OCI-LY7 (cell line): ENCODE data around the gene VWC2L. TPM values are rescaled to one million over a fixed set of nuclear protein-coding genes. Genes with fewer than 3 reads are reported as not detected.

Experiments used
- BruUV-seq: library from RNA; stranded (reverse); fragments of 400-500 nt; replicated peaks from 2 replicates; lab custom pipeline; 2021; lab: Mats Ljungman, UMichigan
- CTCF ChIA-PET: fragments of 300-600 bp; sonication (Branson Sonifier 250); formaldehyde crosslinking; loops from one replicate; lab custom pipeline; 2022; ENCODE audit warnings: antibody characterized with exemption; ENCODE audit not compliant: unreplicated experiment; lab: Charles Lee
- POLR2A ChIA-PET: fragments of 300-600 bp; sonication (Branson Sonifier 250); formaldehyde crosslinking; loops from one replicate; lab custom pipeline; 2022; ENCODE audit warnings: antibody characterized with exemption; lab: Charles Lee
- DNase-seq: peaks from one replicate; pipeline ENCODE4 v3.0.0-alpha.2; 2015; ENCODE audit warnings: low spot score
- H2AFZ ChIP-seq: fragments of 200-600 bp; sonication (generic), shearing (Covaris generic); 2 replicates; pipeline ENCODE4 v1.6.1; 2014; ENCODE audit warnings: mild to moderate bottlenecking, antibody characterized with exemption, low read length, moderate library complexity
- H3K27ac ChIP-seq: fragments of 200-600 bp; sonication (generic); 2 replicates; pipeline ENCODE4 v1.5.1; 2014; ENCODE audit warnings: mixed run types, low read depth, mild to moderate bottlenecking, moderate library complexity, low read length, inconsistent platforms; ENCODE audit not compliant: poor library complexity, severe bottlenecking
- H3K36me3 ChIP-seq: fragments of 200-600 bp; sonication (generic); 2 replicates; pipeline ENCODE4 v1.6.1; 2014; ENCODE audit warnings: mild to moderate bottlenecking, antibody characterized with exemption, low read length, moderate library complexity, mixed read lengths; ENCODE audit not compliant: insufficient read depth
- H3K4me1 ChIP-seq: fragments of 200-600 bp; sonication (generic); 2 replicates; pipeline ENCODE4 v1.5.1; 2014; ENCODE audit warnings: mild to moderate bottlenecking, low read length; ENCODE audit not compliant: insufficient read depth, poor library complexity, severe bottlenecking
- H3K4me2 ChIP-seq: fragments of 200-600 bp; sonication (generic); 2 replicates; pipeline ENCODE4 v1.6.1; 2014; ENCODE audit warnings: mild to moderate bottlenecking, low read length
- H3K4me3 ChIP-seq: fragments of 200-600 bp; sonication (generic); 2 replicates; pipeline ENCODE4 v1.5.1; 2014; ENCODE audit warnings: mild to moderate bottlenecking, low read depth, low read length; ENCODE audit not compliant: poor library complexity, severe bottlenecking
- H3K79me2 ChIP-seq: fragments of 200-600 bp; sonication (generic); 2 replicates; pipeline ENCODE4 v1.6.1; 2016; ENCODE audit warnings: low read depth, mild to moderate bottlenecking, low read length, moderate library complexity, mixed read lengths; ENCODE audit not compliant: insufficient read depth
- H3K9me2 ChIP-seq: fragments of 200-600 bp; sonication (generic); 2 replicates; pipeline ENCODE4 v1.6.1; 2016; ENCODE audit warnings: mild to moderate bottlenecking, low read length, mixed read lengths; ENCODE audit not compliant: insufficient read depth
- H3K9me3 ChIP-seq: fragments of 200-600 bp; sonication (generic); 2 replicates; pipeline ENCODE4 v1.6.1; 2014; ENCODE audit warnings: mild to moderate bottlenecking, mixed run types, low read length, mixed read lengths
- H4K20me1 ChIP-seq: fragments of 200-600 bp; sonication (generic); 2 replicates; pipeline ENCODE4 v1.6.1; 2014; ENCODE audit warnings: mild to moderate bottlenecking, antibody characterized with exemption, low read length, moderate library complexity, mixed read lengths; ENCODE audit not compliant: insufficient read depth
- EZH2phosphoT487 ChIP-seq: fragments of 200-600 bp; sonication (generic); IDR thresholded peaks from 2 replicates; pipeline ENCODE4 v1.6.1; 2018; ENCODE audit warnings: low read depth, borderline replicate concordance, mild to moderate bottlenecking, mixed run types, antibody characterized with exemption, low read length, moderate library complexity, mixed read lengths
- intact Hi-C: fragments of 100-400 bp; cut with micrococcal nuclease; formaldehyde crosslinking; loops from one replicate; pipeline ENCODE4 v1.10.0; 2022; ENCODE audit not compliant: unreplicated experiment
- total RNA-seq, 2 experiments: library from RNA; depleted of rRNA in 1 of 2; stranded (reverse); fragments of >200 nt in 1 of 2; shearing (Covaris generic) in 1 of 2; gene quantifications; 2 replicates each; pipeline ENCODE4 v1.2.3, GENCODE V29; 2014 to 2022
- TF ChIP-seq, protein P1 (sequence below): fragments of 200-600 bp; sonication (generic); conservative IDR thresholded peaks from 2 replicates; pipeline ENCODE4 v1.5.1; 2014; ENCODE audit warnings: mild to moderate bottlenecking, antibody characterized with exemption, low read length, moderate library complexity, mixed read lengths

Gene VWC2L
- total RNA-seq, 2 experiments from 2014 or later: not detected

DNA sequence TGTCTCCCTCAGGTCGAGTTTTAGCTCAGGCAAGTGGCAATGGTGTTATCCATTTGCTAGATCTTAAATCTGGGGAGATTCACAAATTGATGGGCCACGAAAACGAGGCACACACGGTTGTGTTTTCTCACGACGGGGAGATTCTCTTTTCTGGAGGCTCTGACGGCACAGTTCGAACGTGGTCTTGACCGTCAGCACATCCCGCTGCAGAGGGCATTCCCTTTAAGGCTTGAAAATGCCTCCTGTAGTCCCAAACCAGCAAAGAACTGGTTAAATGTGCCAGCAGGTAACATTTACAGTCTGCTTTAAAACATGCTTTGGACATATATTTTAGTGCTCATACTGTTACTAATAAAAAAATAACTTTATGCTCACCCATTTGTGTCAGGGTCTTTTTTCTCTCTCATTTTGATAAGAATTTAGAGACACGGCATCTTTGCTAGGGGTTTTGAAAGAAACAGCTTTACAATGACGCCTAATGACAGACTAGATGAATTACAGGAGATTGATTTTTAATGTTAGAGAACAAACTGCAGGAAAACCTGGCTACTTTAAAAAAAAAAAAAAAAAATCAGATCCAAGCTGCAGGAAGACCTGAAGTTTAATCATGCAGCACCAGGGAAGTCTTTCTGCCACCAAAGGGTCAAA is 602 bp upstream of the VWC2L start:
- H3K4me1 ChIP-seq: no peaks in the 10 kb centered on the region
- no peaks in the 10 kb centered on the region for H3K36me3 ChIP-seq
- H3K79me2 ChIP-seq: no peaks in the 10 kb centered on the region
- no peaks in the 10 kb centered on the region for H3K9me2 ChIP-seq
- H3K4me3 ChIP-seq: no peak overlapping the region
- no peak for DNase-seq
- BruUV-seq: no TSS peak
- TF ChIP-seq EZH2phosphoT487: no peak
- no peak overlapping the region for H3K27ac ChIP-seq
- no peaks in the 10 kb centered on the region for H4K20me1 ChIP-seq
- H3K9me3 ChIP-seq: no peaks in the 10 kb centered on the region
- intact Hi-C loops: no loop called here
- no peak overlapping the region for H2AFZ ChIP-seq
- no peak overlapping the region for H3K4me2 ChIP-seq
- ChIA-PET POLR2A (interaction anchor here (0.6 kb wide), 2 partner anchors 74 to 507 kb away, joined by 3 to 4 read pairs; no protein-coding TSS in a partner anchor), CTCF (interaction anchor here (0.6 kb wide), 1 partner anchor 264 kb away, joined by 4 read pairs; no protein-coding TSS in a partner anchor)

DNA sequence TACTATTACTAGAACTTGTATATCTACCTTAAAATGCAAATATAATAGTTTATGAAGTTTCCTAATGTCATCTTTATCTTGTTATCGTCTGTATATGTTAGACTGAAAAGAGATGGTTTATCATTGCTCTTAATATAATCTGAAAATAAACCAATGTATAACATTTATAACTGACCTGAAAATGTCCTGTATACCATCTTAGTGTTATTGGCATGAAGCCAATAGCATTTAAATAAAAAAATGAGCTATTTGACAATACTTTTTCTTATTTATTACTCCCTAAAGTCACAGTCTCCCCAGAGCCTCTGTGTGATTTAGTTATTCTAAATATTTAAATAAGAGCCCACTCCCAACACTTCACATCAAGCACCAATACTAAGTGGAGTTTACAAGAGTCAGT is 1.8 kb downstream of the VWC2L start:
- no peak overlapping the region for H3K4me3 ChIP-seq
- H3K36me3 ChIP-seq: no peaks in the 10 kb centered on the region
- H3K9me2 ChIP-seq: no peaks in the 10 kb centered on the region
- ChIA-PET CTCF (no interaction called here), POLR2A (interaction anchor here (0.5 to 1.4 kb wide), 3 partner anchors 13 to 402 kb away, joined by 3 to 5 read pairs (median 3); no protein-coding TSS in a partner anchor)
- no peak for DNase-seq
- no peaks in the 10 kb centered on the region for H3K9me3 ChIP-seq
- BruUV-seq: no TSS peak
- no peaks in the 10 kb centered on the region for H3K4me1 ChIP-seq
- H3K79me2 ChIP-seq: no peaks in the 10 kb centered on the region
- intact Hi-C loops: no loop called here
- TF ChIP-seq, protein P1, sequence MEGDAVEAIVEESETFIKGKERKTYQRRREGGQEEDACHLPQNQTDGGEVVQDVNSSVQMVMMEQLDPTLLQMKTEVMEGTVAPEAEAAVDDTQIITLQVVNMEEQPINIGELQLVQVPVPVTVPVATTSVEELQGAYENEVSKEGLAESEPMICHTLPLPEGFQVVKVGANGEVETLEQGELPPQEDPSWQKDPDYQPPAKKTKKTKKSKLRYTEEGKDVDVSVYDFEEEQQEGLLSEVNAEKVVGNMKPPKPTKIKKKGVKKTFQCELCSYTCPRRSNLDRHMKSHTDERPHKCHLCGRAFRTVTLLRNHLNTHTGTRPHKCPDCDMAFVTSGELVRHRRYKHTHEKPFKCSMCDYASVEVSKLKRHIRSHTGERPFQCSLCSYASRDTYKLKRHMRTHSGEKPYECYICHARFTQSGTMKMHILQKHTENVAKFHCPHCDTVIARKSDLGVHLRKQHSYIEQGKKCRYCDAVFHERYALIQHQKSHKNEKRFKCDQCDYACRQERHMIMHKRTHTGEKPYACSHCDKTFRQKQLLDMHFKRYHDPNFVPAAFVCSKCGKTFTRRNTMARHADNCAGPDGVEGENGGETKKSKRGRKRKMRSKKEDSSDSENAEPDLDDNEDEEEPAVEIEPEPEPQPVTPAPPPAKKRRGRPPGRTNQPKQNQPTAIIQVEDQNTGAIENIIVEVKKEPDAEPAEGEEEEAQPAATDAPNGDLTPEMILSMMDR: no peak
- TF ChIP-seq EZH2phosphoT487: no peak
- no peak overlapping the region for H3K27ac ChIP-seq
- H2AFZ ChIP-seq: no peak overlapping the region
- H3K4me2 ChIP-seq: no peak overlapping the region
- H4K20me1 ChIP-seq: no peaks in the 10 kb centered on the region

DNA sequence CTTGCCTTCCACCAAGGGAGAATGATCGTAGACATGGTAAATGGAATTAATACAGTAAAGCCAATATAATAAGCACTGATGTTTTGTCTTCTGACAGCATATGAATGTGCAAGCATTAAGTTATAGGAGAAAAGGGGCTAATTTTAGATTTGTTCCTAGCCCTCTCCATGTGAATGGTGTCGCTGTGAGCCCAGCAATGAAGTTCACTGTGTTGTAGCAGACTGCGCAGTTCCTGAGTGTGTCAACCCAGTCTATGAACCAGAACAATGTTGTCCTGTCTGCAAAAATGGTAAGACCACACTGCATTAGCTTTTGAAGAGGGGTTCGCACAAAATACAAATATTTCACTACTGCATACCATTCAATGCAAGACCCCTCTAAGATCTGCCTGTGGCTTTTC is 25.6 kb downstream of the VWC2L start:
- H3K4me3 ChIP-seq: no peak overlapping the region
- no peaks in the 10 kb centered on the region for H3K9me3 ChIP-seq
- H3K79me2 ChIP-seq: no peaks in the 10 kb centered on the region
- ChIA-PET POLR2A (no interaction called here), CTCF (no interaction called here)
- H3K9me2 ChIP-seq: no peaks in the 10 kb centered on the region
- BruUV-seq: no TSS peak
- no peak overlapping the region for H3K27ac ChIP-seq
- intact Hi-C loops: no loop called here
- H4K20me1 ChIP-seq: no peaks in the 10 kb centered on the region
- H2AFZ ChIP-seq: no peak overlapping the region
- no peaks in the 10 kb centered on the region for H3K4me1 ChIP-seq
- H3K36me3 ChIP-seq: no peaks in the 10 kb centered on the region
- DNase-seq: no peak
- TF ChIP-seq, protein P1: no peak
- no peak for TF ChIP-seq EZH2phosphoT487
- no peak overlapping the region for H3K4me2 ChIP-seq
